ENCODE measurements around the gene SOBP. TPM values are rescaled to one million over a fixed set of nuclear protein-coding genes. Genes with fewer than 3 reads are reported as not detected.

The SOBP gene
- total RNA-seq, 2 donors from 2014 or later: 10.3 to 11.1 TPM

- Histone ChIP-seq H3K9me3 (no peaks in the 10 kb centered on the region), H3K4me1 (ENCODE audit: control insufficient read depth in 1 of 2, low read depth in 2 of 2) (peaks cover 11 to 24% of the 10 kb centered on the region in 2 donors), H3K36me3 (no peaks in the 10 kb centered on the region), H3K27me3 (replicated peaks; ENCODE audit: insufficient read depth) (no peaks in the 10 kb centered on the region), H3K27ac (no peak overlapping the region), H3K4me3 (no peak overlapping the region)
- DNase-seq (ENCODE audit: low spot score) (no peak), ATAC-seq (ENCODE audit: insufficient number of reproducible peaks, low FRiP score, low read depth) (no peak)
- no peak for TF ChIP-seq CTCF (IDR thresholded peaks at IDR 0.05)
Observed at GRCh38 chr6:107598091-107598490, 108.2 kb downstream of the SOBP start.

- DNase-seq (ENCODE audit: low spot score) (no peak), ATAC-seq (ENCODE audit: insufficient number of reproducible peaks, low FRiP score, low read depth) (no peak)
- H3K9me3 ChIP-seq: no peaks in the 10 kb centered on the region
- no peak overlapping the region for H3K27ac ChIP-seq
- no peaks in the 10 kb centered on the region for H3K27me3 ChIP-seq (replicated peaks; ENCODE audit: insufficient read depth)
- no peak for TF ChIP-seq CTCF (IDR thresholded peaks at IDR 0.05)
- H3K4me1 ChIP-seq (ENCODE audit: control insufficient read depth in 1 of 2, low read depth in 2 of 2): peaks cover 11 to 24% of the 10 kb centered on the region in 2 donors
- H3K4me3 ChIP-seq: no peak overlapping the region
- H3K36me3 ChIP-seq: no peaks in the 10 kb centered on the region
Observed at GRCh38 chr6:107599043-107599442, 109.1 kb downstream of the SOBP start.

- no peak for DNase-seq (ENCODE audit: low spot score)
- no peak overlapping the region for H3K27ac ChIP-seq
- ATAC-seq (ENCODE audit: insufficient number of reproducible peaks, low FRiP score, low read depth): no peak
- H3K36me3 ChIP-seq: no peaks in the 10 kb centered on the region
- no peak overlapping the region for H3K4me3 ChIP-seq
- H3K4me1 ChIP-seq (ENCODE audit: control insufficient read depth in 1 of 2, low read depth in 2 of 2): peaks cover 11 to 18% of the 10 kb centered on the region in 2 donors
- no peaks in the 10 kb centered on the region for H3K9me3 ChIP-seq
- H3K27me3 ChIP-seq (replicated peaks; ENCODE audit: insufficient read depth): no peaks in the 10 kb centered on the region
- no peak for TF ChIP-seq CTCF (IDR thresholded peaks at IDR 0.05)
Observed at GRCh38 chr6:107600121-107600520, 110.2 kb downstream of the SOBP start.

DNA sequence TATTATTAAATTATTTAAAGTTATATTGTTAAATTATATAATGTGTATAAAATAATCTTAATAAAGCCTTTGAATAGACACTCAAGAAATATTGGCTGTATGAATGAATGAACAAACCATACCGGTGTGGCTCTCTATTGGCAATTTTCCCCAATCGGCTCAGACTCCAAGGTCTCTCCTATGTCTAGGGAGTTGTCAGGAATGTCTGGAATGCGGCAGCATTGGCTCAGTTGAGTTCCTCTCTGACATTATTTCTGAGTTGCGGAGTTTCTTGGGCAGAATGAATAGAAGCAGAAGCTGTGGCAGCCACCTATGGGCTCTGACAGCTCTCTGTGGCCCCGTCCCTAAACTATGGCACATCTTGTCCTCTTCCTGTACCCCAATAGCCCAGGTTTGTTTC is 111.0 kb downstream of the SOBP start:
- H3K9me3 ChIP-seq: no peaks in the 10 kb centered on the region
- H3K27me3 ChIP-seq (replicated peaks; ENCODE audit: insufficient read depth): no peaks in the 10 kb centered on the region
- peaks cover 8 to 14% of the 10 kb centered on the region in 2 donors for H3K4me1 ChIP-seq (ENCODE audit: control insufficient read depth in 1 of 2, low read depth in 2 of 2)
- no peak for TF ChIP-seq CTCF (IDR thresholded peaks at IDR 0.05)
- H3K4me3 ChIP-seq: no peak overlapping the region
- H3K36me3 ChIP-seq: no peaks in the 10 kb centered on the region
- H3K27ac ChIP-seq: no peak overlapping the region
- no peak for DNase-seq (ENCODE audit: low spot score)
- ATAC-seq (ENCODE audit: insufficient number of reproducible peaks, low FRiP score, low read depth): no peak

GRCh38 chr6:107601406-107601805 is 111.5 kb downstream of the SOBP start:
- Histone ChIP-seq H3K9me3 (no peaks in the 10 kb centered on the region), H3K27ac (no peak overlapping the region), H3K36me3 (no peaks in the 10 kb centered on the region), H3K4me3 (no peak overlapping the region), H3K27me3 (replicated peaks; ENCODE audit: insufficient read depth) (no peaks in the 10 kb centered on the region), H3K4me1 (ENCODE audit: control insufficient read depth in 1 of 2, low read depth in 2 of 2) (peaks cover 8 to 14% of the 10 kb centered on the region in 2 donors)
- ATAC-seq (ENCODE audit: insufficient number of reproducible peaks, low FRiP score, low read depth): no peak
- DNase-seq (ENCODE audit: low spot score): no peak
- TF ChIP-seq CTCF (IDR thresholded peaks at IDR 0.05): no peak
